A673 (cell line): ENCODE results near the gene PIGL. TPM values are rescaled to one million over a fixed set of nuclear protein-coding genes. Genes with fewer than 3 reads are reported as not detected.
"Not testable (repeated sequence)": the region's sequence is repeated elsewhere in the genome, so short reads cannot be mapped to it uniquely, and the experiment has no call there.

ENCODE experiments used
- BruUV-seq: library from RNA; stranded (reverse); fragments of 400-500 nt; replicated peaks from 2 replicates; lab custom pipeline; 2021; lab: Mats Ljungman, UMichigan
- CTCF ChIA-PET: fragments of 300-600 bp; sonication (Branson Sonifier 250); formaldehyde crosslinking; loops from one replicate; lab custom pipeline; 2022; ENCODE audit warnings: antibody characterized with exemption; lab: Charles Lee
- POLR2A ChIA-PET: fragments of 300-600 bp; sonication (Branson Sonifier 250); formaldehyde crosslinking; loops from one replicate; lab custom pipeline; 2022; ENCODE audit warnings: antibody characterized with exemption; ENCODE audit not compliant: low non-redundant PET; lab: Charles Lee
- DNase-seq: peaks from one replicate; pipeline ENCODE4 v3.0.0-alpha.2; 2015; ENCODE audit warnings: low spot score
- H3K27ac ChIP-seq: fragments of 200-600 bp; sonication (generic); 2 replicates; pipeline ENCODE4 v1.5.1; 2016; ENCODE audit warnings: mixed run types, low read depth, mild to moderate bottlenecking, mixed read lengths, antibody characterized with exemption, low read length; ENCODE audit not compliant: poor library complexity, severe bottlenecking
- H3K27me3 ChIP-seq: fragments of 200-600 bp; sonication (generic); replicated peaks from 2 replicates; pipeline ENCODE4 v1.6.1; 2017; ENCODE audit warnings: mixed run types, low read depth, mild to moderate bottlenecking, mixed read lengths, antibody characterized with exemption, low read length; ENCODE audit not compliant: insufficient read depth, poor library complexity
- H3K36me3 ChIP-seq: fragments of 200-600 bp; sonication (generic); 2 replicates; pipeline ENCODE4 v1.6.1; 2016; ENCODE audit warnings: mixed run types, mild to moderate bottlenecking, mixed read lengths, antibody characterized with exemption, low read length; ENCODE audit not compliant: insufficient read depth, poor library complexity, severe bottlenecking
- H3K4me1 ChIP-seq: fragments of 200-600 bp; sonication (generic); 2 replicates; pipeline ENCODE4 v1.6.1; 2017; ENCODE audit warnings: mixed run types, mild to moderate bottlenecking, mixed read lengths, antibody characterized with exemption, low read length; ENCODE audit not compliant: insufficient read depth, poor library complexity, severe bottlenecking
- H3K4me3 ChIP-seq: fragments of 200-600 bp; sonication (generic); 2 replicates; pipeline ENCODE4 v1.5.1; 2016; ENCODE audit warnings: low read depth, mixed run types, mild to moderate bottlenecking, mixed read lengths, low read length; ENCODE audit not compliant: poor library complexity, severe bottlenecking
- H3K9me3 ChIP-seq: fragments of 200-600 bp; sonication (generic); 2 replicates; pipeline ENCODE4 v1.6.1; 2016; ENCODE audit warnings: mixed run types, low read depth, mild to moderate bottlenecking, mixed read lengths, antibody characterized with exemption, low read length; ENCODE audit not compliant: poor library complexity, severe bottlenecking
- CTCF ChIP-seq: fragments of 300-800, 200-600 bp; sonication (generic); conservative IDR thresholded peaks from 2 replicates; pipeline ENCODE4 v1.5.1; 2017; ENCODE audit warnings: low read depth, mild to moderate bottlenecking, antibody characterized with exemption, low read length, moderate library complexity, mixed read lengths
- EZH2 ChIP-seq: fragments of 200-600 bp; sonication (generic); IDR thresholded peaks from 2 replicates; pipeline ENCODE4 v1.6.1; 2017; ENCODE audit warnings: borderline replicate concordance, low read depth, mild to moderate bottlenecking, mixed read lengths, antibody characterized with exemption, low read length; ENCODE audit not compliant: poor library complexity, severe bottlenecking
- intact Hi-C: fragments of 100-400 bp; cut with micrococcal nuclease; formaldehyde crosslinking; loops from one replicate; pipeline ENCODE4 v1.10.0; 2022; ENCODE audit not compliant: unreplicated experiment
- total RNA-seq: library from RNA; stranded (reverse); gene quantifications from 2 replicates; pipeline ENCODE4 v1.2.3, GENCODE V29; 2021

Gene PIGL
- total RNA-seq, 1 experiment from 2014 or later, result 31.7 TPM

- BruUV-seq, result no TSS peak
- Histone ChIP-seq H3K36me3 (no peaks in the 10 kb centered on the region), H3K27ac (no peak overlapping the region), H3K4me3 (no peak overlapping the region), H3K9me3 (no peaks in the 10 kb centered on the region), H3K27me3 (no peaks in the 10 kb centered on the region), H3K4me1 (no peaks in the 10 kb centered on the region)
- POLR2A ChIA-PET, result no interaction called here
- CTCF ChIA-PET, result no interaction called here
- intact Hi-C loops, result no loop called here
- DNase-seq, result no peak
- TF ChIP-seq CTCF (no peak), EZH2 (no peak)
These were observed 85.8 kb downstream of the PIGL start for GRCh38 chr17:16302856-16303255.

- Histone ChIP-seq H3K27ac (no peak overlapping the region), H3K27me3 (no peaks in the 10 kb centered on the region), H3K9me3 (no peaks in the 10 kb centered on the region), H3K36me3 (no peaks in the 10 kb centered on the region), H3K4me1 (no peaks in the 10 kb centered on the region), H3K4me3 (no peak overlapping the region)
- peak; percentile 62 for TF ChIP-seq CTCF
- TF ChIP-seq EZH2, result no peak
- CTCF ChIA-PET, result interaction anchor here (0.6 kb wide), 2 partner anchors 41 to 231 kb away, joined by 4 to 6 read pairs; no protein-coding TSS in a partner anchor
- intact Hi-C loops, result no loop called here
- no TSS peak for BruUV-seq
- POLR2A ChIA-PET, result no interaction called here
- DNase-seq, result peak; percentile 51
These were observed 87.8 kb downstream of the PIGL start for GRCh38 chr17:16304830-16305229.

GRCh38 chr17:16306211-16306610, 89.2 kb downstream of the PIGL start:
- DNase-seq, result no peak
- ChIA-PET POLR2A (no interaction called here), CTCF (interaction anchor here (0.6 kb wide), 1 partner anchor 203 kb away, joined by 5 read pairs; no protein-coding TSS in a partner anchor)
- Histone ChIP-seq H3K9me3 (no peaks in the 10 kb centered on the region), H3K36me3 (no peaks in the 10 kb centered on the region), H3K27ac (no peak overlapping the region), H3K4me1 (no peaks in the 10 kb centered on the region), H3K27me3 (no peaks in the 10 kb centered on the region), H3K4me3 (no peak overlapping the region)
- intact Hi-C loops, result no loop called here
- BruUV-seq, result no TSS peak
- TF ChIP-seq CTCF (no peak), EZH2 (no peak)

GRCh38 chr17:16312061-16312460, 95.1 kb downstream of the PIGL start:
- intact Hi-C loops, POLR2A ChIA-PET, BruUV-seq, CTCF ChIA-PET, H3K27ac ChIP-seq, H3K4me1 ChIP-seq, H3K4me3 ChIP-seq, DNase-seq, H3K36me3 ChIP-seq, H3K9me3 ChIP-seq, H3K27me3 ChIP-seq: not testable (repeated sequence)
